ENCODE measurements around the gene ENO2.

ENO2 gene

GRCh38 chr12:6960593-6961277, 46.4 kb downstream of the ENO2 start:
- no peak for DNase-seq (ENCODE audit: low read depth, low spot score)

GRCh38 chr12:6961278-6961694, 46.9 kb downstream of the ENO2 start:
- DNase-seq (ENCODE audit: low read depth, low spot score), result peak; percentile 86

- no peak for DNase-seq (ENCODE audit: low read depth, low spot score)
These were observed 47.4 kb downstream of the ENO2 start for GRCh38 chr12:6961695-6962284.

- DNase-seq (ENCODE audit: low read depth, low spot score), result no peak
These were observed 48.1 kb downstream of the ENO2 start for GRCh38 chr12:6962285-6963015.

GRCh38 chr12:6963016-6963731, 48.8 kb downstream of the ENO2 start:
- no peak for DNase-seq (ENCODE audit: low read depth, low spot score)

- DNase-seq (ENCODE audit: low read depth, low spot score), result no peak
These were observed 49.5 kb downstream of the ENO2 start for GRCh38 chr12:6963791-6964413.

- DNase-seq (ENCODE audit: low read depth, low spot score), result no peak
These were observed 50.2 kb downstream of the ENO2 start for GRCh38 chr12:6964605-6965025.

- peak; percentile 78 for DNase-seq (ENCODE audit: low read depth, low spot score)
These were observed 50.8 kb downstream of the ENO2 start for GRCh38 chr12:6965026-6965661.

- DNase-seq (ENCODE audit: low read depth, low spot score), result no peak
These were observed 51.3 kb downstream of the ENO2 start for GRCh38 chr12:6965714-6966113.

- DNase-seq (ENCODE audit: low read depth, low spot score), result no peak
These were observed 52.0 kb downstream of the ENO2 start for GRCh38 chr12:6966351-6966750.

GRCh38 chr12:6967651-6968100, 53.3 kb downstream of the ENO2 start:
- no peak for DNase-seq (ENCODE audit: low read depth, low spot score)

- no peak for DNase-seq (ENCODE audit: low read depth, low spot score)
These were observed 54.0 kb downstream of the ENO2 start for GRCh38 chr12:6968426-6968825.

GRCh38 chr12:6970096-6970527, 55.7 kb downstream of the ENO2 start:
- no peak for DNase-seq (ENCODE audit: low read depth, low spot score)

Data from activated naive CD8-positive, alpha-beta T cell treated with anti-CD3 and anti-CD28 coated beads, Interleukin-2, amount 50 U/mL, for 16 hours (primary cell).